CD4-positive, alpha-beta T cell treated with Interleukin-2 at 100 ng/mL for 4 hours (primary cell): Measurements from ENCODE around the gene CBX5.
A peak's percentile ranks its signal among the peaks of the same experiment; 100 is the strongest.
"Not testable (repeated sequence)": the region's sequence is repeated elsewhere in the genome, so short reads cannot be mapped to it uniquely, and the experiment has no call there.

Experiments
- DNase-seq: peaks from one replicate; pipeline ENCODE4 v3.0.0-alpha.2; 2020; ENCODE audit warnings: low spot score

Gene CBX5

GRCh38 chr12:54279632-54280467, at the start of gene CBX5:
Gene CBX5 (minus strand): TSS chr12:54280122. CDS start chr12:54257650, 22,472 bp downstream.
- peak; percentile 100 for DNase-seq

GRCh38 chr12:54328595-54329337, 48.8 kb upstream of the CBX5 start:
- DNase-seq = no peak

GRCh38 chr12:54325442-54326109, 45.7 kb upstream of the CBX5 start:
- DNase-seq = not testable (repeated sequence)

- DNase-seq = peak; percentile 98
Observed at GRCh38 chr12:54324617-54325441, 44.9 kb upstream of the CBX5 start, which contains the start of gene COPZ1. Gene COPZ1 (plus strand): TSS chr12:54325131. CDS start chr12:54325164, 33 bp downstream.

- DNase-seq = no peak
Observed at GRCh38 chr12:54321363-54321762, 41.4 kb upstream of the CBX5 start.

GRCh38 chr12:54312309-54312708, 32.4 kb upstream of the CBX5 start:
- not testable (repeated sequence) for DNase-seq

- DNase-seq = no peak
Observed at GRCh38 chr12:54311051-54311450, 31.1 kb upstream of the CBX5 start.

- peak; percentile 46 for DNase-seq
Observed at GRCh38 chr12:54306925-54307741, 27.2 kb upstream of the CBX5 start.

GRCh38 chr12:54304187-54304810, 24.4 kb upstream of the CBX5 start:
- peak; percentile 20 for DNase-seq

GRCh38 chr12:54303640-54304039, 23.7 kb upstream of the CBX5 start:
- no peak for DNase-seq

GRCh38 chr12:54301428-54302048, 21.6 kb upstream of the CBX5 start:
- DNase-seq = no peak

GRCh38 chr12:54300732-54301427, 21.0 kb upstream of the CBX5 start, which contains the start of gene NFE2:
Gene NFE2 (minus strand): TSS chr12:54301015. CDS start chr12:54295248, 5,767 bp downstream.
- DNase-seq = no peak

GRCh38 chr12:54300225-54300731, 20.4 kb upstream of the CBX5 start:
- no peak for DNase-seq

GRCh38 chr12:54299515-54300224, 19.7 kb upstream of the CBX5 start:
- no peak for DNase-seq

- no peak for DNase-seq
Observed at GRCh38 chr12:54298904-54299303, 19.0 kb upstream of the CBX5 start.

- DNase-seq = no peak
Observed at GRCh38 chr12:54296393-54297099, 16.6 kb upstream of the CBX5 start.

- DNase-seq = no peak
Observed at GRCh38 chr12:54294953-54295566, 15.1 kb upstream of the CBX5 start.
